GM19043 (cell line): Measurements from ENCODE around the gene PALLD.

Source experiments
- ATAC-seq: cut with Tn5 transposase; IDR thresholded peaks from one replicate; pipeline ENCODE4 v1.9.1; 2021; ENCODE audit warnings: low read depth; ENCODE audit not compliant: unreplicated experiment

Gene PALLD

GRCh38 chr4:168553714-168554370 is 57.0 kb downstream of the PALLD start:
- no peak for ATAC-seq

GRCh38 chr4:168555437-168555836 is 58.6 kb downstream of the PALLD start:
- ATAC-seq = no peak

DNA sequence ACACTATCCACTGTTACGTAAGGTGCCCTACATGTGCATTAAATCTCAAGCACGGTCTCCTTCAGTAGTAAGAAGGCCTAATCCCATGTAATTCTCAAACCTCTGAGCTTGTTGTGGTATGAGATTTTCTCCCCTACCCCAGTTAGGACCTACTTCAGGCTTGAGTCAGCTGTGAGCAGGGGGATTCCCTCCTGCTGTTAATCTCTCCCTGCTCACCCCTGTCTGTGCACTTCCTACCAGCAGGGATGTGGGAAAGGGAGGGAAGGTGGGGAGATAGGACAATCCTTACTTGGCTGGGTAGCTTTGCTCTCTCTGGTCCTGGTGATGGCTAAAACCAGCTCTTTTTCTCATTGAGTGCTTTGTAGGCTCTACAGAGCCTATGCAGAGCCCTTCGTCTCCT is 60.8 kb downstream of the PALLD start:
- ATAC-seq = no peak

DNA sequence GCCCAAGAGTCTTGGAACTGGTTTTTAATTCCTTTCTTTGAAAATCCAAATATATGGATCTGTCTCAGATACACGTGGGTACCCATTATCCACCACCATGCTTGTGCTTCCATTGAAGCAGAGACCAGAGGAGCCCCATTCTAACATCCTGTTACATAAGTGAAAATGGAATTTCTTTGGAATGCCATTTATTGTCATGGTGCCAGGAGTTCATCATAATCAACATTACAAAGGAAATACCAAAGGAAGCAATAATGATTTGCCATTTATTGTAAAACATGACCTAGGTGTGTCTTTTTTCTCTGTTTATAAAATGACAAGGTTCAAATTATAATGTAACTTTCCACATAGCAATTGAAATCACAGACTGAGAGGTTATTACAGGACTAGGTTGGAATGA is 61.7 kb downstream of the PALLD start:
- no peak for ATAC-seq

GRCh38 chr4:168560184-168561180 is 63.6 kb downstream of the PALLD start:
- no peak for ATAC-seq

- no peak for ATAC-seq
These were observed 65.3 kb downstream of the PALLD start for GRCh38 chr4:168562041-168562571.

DNA sequence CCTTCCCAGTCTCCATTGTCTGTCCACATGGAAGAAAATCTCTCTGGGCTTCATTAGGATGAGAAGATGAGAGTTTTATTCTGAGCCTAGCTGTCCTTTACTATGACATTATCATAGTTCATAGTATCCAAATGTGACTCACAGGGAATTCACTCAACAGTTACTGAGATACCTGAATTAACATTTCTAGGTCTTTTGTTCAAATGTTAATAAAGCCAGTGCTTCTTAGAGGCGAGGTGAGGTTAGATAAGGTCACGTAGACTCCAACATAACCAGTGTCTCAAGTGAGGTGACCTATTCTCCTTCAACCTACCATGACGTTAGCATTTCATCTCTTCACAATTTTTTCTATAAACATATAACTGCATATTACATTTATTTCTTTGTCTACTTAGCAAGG is 67.2 kb downstream of the PALLD start:
- no peak for ATAC-seq

DNA sequence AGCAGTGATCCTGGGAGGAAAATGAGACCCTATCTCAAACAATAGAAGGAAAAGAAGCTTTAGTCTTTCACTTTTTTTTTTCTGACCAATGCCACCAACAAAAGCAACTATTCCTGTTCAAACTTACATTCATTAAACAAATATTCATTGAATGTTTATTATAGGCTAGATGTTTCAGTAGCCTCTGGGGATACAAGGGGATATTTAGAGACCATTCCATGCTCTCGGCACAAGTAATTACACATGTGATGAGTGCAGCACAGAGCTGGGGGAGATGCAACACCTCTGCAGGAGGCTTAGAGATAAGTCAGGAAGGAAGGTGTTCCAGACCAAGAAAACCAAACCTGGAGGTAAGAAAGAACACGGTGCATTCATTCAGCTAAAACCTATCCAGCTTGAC is 68.3 kb downstream of the PALLD start:
- no peak for ATAC-seq

GRCh38 chr4:168566726-168567125 is 69.9 kb downstream of the PALLD start:
- no peak for ATAC-seq

DNA sequence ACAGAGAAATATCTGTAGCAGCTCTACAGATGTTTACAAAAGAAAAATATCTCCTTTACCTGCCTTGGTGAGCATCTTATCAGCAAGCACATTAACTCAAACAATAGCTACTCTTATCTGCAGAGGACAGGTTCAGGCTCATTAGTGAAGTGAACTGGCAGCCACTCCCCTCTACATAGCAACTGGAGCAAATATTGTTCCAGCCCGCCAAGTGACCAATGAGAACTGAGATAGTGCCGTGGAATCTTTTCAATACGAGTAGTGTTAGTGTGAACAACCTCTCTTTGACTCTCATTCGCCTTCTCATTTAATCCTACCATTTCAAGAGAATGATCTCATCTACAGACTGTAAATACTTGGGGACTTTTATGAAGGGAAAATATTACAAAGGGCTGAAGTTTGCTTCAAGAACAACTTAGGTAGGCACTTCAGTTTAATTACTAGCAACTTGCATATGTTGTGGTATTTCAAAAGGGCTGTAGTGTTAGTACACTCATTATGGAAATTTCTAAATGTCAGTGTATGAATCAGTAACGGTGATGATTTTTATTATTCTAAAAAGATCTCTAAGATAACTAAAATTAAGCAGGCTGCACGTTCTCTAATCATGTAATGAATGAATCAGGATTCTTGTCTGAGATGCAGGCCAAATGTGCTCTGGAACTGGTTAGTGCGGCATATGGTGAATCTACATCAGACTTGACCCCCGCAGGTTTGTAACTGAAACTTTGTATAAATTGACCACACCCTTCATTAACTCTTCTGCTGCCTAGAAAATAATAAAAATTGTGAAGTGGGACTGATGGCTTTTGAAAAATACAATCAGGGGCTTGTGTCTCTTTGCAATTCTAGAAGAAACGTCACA is 72.4 kb downstream of the PALLD start:
- ATAC-seq = no peak

DNA sequence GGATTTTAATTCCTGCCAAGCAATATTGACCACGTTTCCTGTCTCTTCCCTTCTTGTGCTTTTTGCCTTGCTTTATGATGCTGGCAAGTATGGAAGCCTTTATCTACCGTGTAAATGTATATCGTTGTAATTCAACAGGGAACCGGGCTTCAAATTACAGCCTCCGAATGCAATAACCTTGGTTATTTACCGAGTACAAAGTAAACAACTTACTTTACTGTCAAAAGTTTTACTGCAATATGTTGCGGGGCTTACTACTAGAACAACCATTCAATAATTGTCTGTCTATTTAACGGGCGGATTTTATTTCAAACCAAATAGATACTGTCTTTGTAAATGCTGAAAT is 73.1 kb downstream of the PALLD start:
- ATAC-seq = no peak

- ATAC-seq = no peak
These were observed 73.6 kb downstream of the PALLD start for GRCh38 chr4:168570466-168570865.

DNA sequence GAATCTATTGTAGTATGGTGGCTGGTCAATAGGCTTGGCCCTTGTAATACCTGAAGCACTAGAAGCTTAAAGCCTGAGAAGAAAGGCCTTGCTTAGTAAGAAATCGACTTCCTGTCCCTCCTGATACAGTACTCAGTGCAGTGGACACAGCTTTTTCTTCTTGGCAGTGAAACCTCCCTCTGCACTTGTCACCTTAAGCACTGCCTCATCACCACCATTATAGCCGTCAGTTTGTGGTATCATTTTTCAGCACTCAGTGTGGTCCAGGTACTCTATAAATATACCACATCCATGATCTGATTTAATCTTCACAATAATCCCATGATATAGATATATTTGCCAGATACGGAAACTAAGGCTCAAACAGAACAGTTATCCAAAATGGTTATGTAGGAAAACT is 75.2 kb downstream of the PALLD start:
- ATAC-seq = no peak

GRCh38 chr4:168573870-168574269 is 77.0 kb downstream of the PALLD start:
- no peak for ATAC-seq

GRCh38 chr4:168574581-168575295 is 77.9 kb downstream of the PALLD start:
- ATAC-seq = no peak

GRCh38 chr4:168575473-168575872 is 78.6 kb downstream of the PALLD start:
- no peak for ATAC-seq

- ATAC-seq = no peak
These were observed 80.8 kb downstream of the PALLD start for GRCh38 chr4:168577624-168578023.

DNA sequence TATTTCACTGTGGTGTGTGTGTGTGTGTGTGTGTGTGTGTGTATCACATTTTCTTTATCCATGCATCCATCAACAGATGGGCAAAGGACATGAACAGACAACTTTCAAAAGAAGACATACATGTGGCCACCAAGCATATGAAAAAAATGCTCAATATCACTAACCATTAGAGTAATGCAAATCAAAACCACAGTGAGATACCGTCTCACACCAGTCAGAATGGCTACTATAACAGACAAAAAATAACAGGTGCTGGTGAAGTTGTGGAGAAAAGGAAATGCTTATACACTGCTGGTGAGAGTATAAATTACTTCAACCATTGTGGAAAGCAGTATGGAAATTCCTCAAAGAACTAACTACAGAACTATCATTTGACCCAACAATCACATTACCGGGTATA is 83.4 kb downstream of the PALLD start:
- no peak for ATAC-seq

- ATAC-seq = no peak
These were observed 87.5 kb downstream of the PALLD start for GRCh38 chr4:168584321-168584771.
